Measurements from ENCODE around the gene TATDN2. TPM values are rescaled to one million over a fixed set of nuclear protein-coding genes. Genes with fewer than 3 reads are reported as not detected.

The TATDN2 gene
- total and polyA plus RNA-seq, 9 of the 15 experiments (the other 6 are each of a cell fraction or from before 2014, with no cell fraction given) = 5.2 to 44.7 (median 25.8) TPM

GRCh38 chr3:10280177-10280529 lies 31.9 kb downstream of the TATDN2 start (continued):
- TF ChIP-seq MIER1 (IDR thresholded peaks at IDR 0.05; ENCODE audit: low read depth) (no peak), RBBP5 (IDR thresholded peaks at IDR 0.05; ENCODE audit: borderline replicate concordance, insufficient read depth, low read length, poor library complexity, severe bottlenecking) (peak; percentile 19), PRPF4 (IDR thresholded peaks at IDR 0.05; ENCODE audit: insufficient read depth, low read depth, low read length, poor library complexity, severe bottlenecking) (no peak), MTA3 (IDR thresholded peaks at IDR 0.05; ENCODE audit: borderline replicate concordance) (0 out of 2 replicates have a peak, but pooled peaks have one; percentile 5), ZNF57 (CRISPR knock-in tag; IDR thresholded peaks at IDR 0.05) (no peak), ZNF184 (CRISPR knock-in tag; IDR thresholded peaks at IDR 0.05) (no peak), YY1 (IDR thresholded peaks at IDR 0.05; ENCODE audit: borderline replicate concordance in 1 of 3, control insufficient read depth in 1 of 3, extremely low read depth in 1 of 3, insufficient read depth in 3 of 3, insufficient read length in 1 of 3, insufficient replicate concordance in 2 of 3, low read depth in 1 of 3, low read length in 2 of 3) (peak in 1 of 3 experiments; percentile 28), RFX7 (CRISPR knock-in tag; IDR thresholded peaks at IDR 0.05) (no peak), ZKSCAN8 (CRISPR knock-in tag; IDR thresholded peaks at IDR 0.05) (no peak), KAT7 (CRISPR knock-in tag; IDR thresholded peaks at IDR 0.05; ENCODE audit: borderline replicate concordance) (0 out of 2 replicates have a peak, but pooled peaks have one; percentile 56), ZBTB1 (CRISPR knock-in tag; IDR thresholded peaks at IDR 0.05; ENCODE audit: borderline replicate concordance, low read depth) (0 out of 2 replicates have a peak, but pooled peaks have one; percentile 33), MAFK (IDR thresholded peaks at IDR 0.05; ENCODE audit: low read length) (0 out of 2 replicates have a peak, but pooled peaks have one; percentile 1), FOXA3 (CRISPR knock-in tag; conservative IDR thresholded peaks at IDR 0.05 in 1 of 2, IDR thresholded peaks at IDR 0.05 in 1 of 2) (0 out of 4 replicates have a peak, but pooled peaks of 1 of the 2 experiments have one; percentile 46), ZNF384 (IDR thresholded peaks at IDR 0.05; ENCODE audit: low read depth, low read length) (no peak)
- TF ChIP-seq, protein P1, sequence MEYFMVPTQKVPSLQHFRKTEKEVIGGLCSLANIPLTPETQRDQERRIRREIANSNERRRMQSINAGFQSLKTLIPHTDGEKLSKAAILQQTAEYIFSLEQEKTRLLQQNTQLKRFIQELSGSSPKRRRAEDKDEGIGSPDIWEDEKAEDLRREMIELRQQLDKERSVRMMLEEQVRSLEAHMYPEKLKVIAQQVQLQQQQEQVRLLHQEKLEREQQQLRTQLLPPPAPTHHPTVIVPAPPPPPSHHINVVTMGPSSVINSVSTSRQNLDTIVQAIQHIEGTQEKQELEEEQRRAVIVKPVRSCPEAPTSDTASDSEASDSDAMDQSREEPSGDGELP (CRISPR knock-in tag; IDR thresholded peaks at IDR 0.05; ENCODE audit: borderline replicate concordance) = 0 out of 2 replicates have a peak, but pooled peaks have one; percentile 22
- TF ChIP-seq, protein P2, sequence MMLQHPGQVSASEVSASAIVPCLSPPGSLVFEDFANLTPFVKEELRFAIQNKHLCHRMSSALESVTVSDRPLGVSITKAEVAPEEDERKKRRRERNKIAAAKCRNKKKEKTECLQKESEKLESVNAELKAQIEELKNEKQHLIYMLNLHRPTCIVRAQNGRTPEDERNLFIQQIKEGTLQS (IDR thresholded peaks at IDR 0.05) = 0 out of 2 replicates have a peak, but pooled peaks have one; percentile 22
- TF ChIP-seq, protein P2 (CRISPR knock-in tag; conservative IDR thresholded peaks at IDR 0.05) = no peak
- TF ChIP-seq, protein P3, sequence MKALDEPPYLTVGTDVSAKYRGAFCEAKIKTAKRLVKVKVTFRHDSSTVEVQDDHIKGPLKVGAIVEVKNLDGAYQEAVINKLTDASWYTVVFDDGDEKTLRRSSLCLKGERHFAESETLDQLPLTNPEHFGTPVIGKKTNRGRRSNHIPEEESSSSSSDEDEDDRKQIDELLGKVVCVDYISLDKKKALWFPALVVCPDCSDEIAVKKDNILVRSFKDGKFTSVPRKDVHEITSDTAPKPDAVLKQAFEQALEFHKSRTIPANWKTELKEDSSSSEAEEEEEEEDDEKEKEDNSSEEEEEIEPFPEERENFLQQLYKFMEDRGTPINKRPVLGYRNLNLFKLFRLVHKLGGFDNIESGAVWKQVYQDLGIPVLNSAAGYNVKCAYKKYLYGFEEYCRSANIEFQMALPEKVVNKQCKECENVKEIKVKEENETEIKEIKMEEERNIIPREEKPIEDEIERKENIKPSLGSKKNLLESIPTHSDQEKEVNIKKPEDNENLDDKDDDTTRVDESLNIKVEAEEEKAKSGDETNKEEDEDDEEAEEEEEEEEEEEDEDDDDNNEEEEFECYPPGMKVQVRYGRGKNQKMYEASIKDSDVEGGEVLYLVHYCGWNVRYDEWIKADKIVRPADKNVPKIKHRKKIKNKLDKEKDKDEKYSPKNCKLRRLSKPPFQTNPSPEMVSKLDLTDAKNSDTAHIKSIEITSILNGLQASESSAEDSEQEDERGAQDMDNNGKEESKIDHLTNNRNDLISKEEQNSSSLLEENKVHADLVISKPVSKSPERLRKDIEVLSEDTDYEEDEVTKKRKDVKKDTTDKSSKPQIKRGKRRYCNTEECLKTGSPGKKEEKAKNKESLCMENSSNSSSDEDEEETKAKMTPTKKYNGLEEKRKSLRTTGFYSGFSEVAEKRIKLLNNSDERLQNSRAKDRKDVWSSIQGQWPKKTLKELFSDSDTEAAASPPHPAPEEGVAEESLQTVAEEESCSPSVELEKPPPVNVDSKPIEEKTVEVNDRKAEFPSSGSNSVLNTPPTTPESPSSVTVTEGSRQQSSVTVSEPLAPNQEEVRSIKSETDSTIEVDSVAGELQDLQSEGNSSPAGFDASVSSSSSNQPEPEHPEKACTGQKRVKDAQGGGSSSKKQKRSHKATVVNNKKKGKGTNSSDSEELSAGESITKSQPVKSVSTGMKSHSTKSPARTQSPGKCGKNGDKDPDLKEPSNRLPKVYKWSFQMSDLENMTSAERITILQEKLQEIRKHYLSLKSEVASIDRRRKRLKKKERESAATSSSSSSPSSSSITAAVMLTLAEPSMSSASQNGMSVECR (CRISPR knock-in tag; IDR thresholded peaks at IDR 0.05) = 0 out of 2 replicates have a peak, but pooled peaks have one; percentile 19

Data from K562 (cell line).